ENCODE results near the gene NCK2.

The NCK2 gene

GRCh38 chr2:105877945-105878344 lies 133.2 kb downstream of the NCK2 start:
- no peak for DNase-seq

- DNase-seq, result no peak
These were observed 134.5 kb downstream of the NCK2 start for GRCh38 chr2:105879106-105879802.

- no peak for DNase-seq
These were observed 135.1 kb downstream of the NCK2 start for GRCh38 chr2:105879803-105880300.

GRCh38 chr2:105880637-105881036 lies 135.9 kb downstream of the NCK2 start:
- DNase-seq, result no peak

GRCh38 chr2:105881286-105882136 lies 136.8 kb downstream of the NCK2 start:
- no peak for DNase-seq

GRCh38 chr2:105882341-105882740 lies 137.6 kb downstream of the NCK2 start:
- peak; percentile 44 for DNase-seq

- no peak for DNase-seq
These were observed 138.3 kb downstream of the NCK2 start for GRCh38 chr2:105882920-105883435.

- DNase-seq, result no peak
These were observed 139.4 kb downstream of the NCK2 start for GRCh38 chr2:105883911-105884694.

GRCh38 chr2:105885456-105885855 lies 140.7 kb downstream of the NCK2 start:
- DNase-seq, result no peak

GRCh38 chr2:105886029-105886454 lies 141.3 kb downstream of the NCK2 start:
- no peak for DNase-seq

- DNase-seq, result no peak
These were observed 142.0 kb downstream of the NCK2 start for GRCh38 chr2:105886687-105887086.

- no peak for DNase-seq
These were observed 142.5 kb downstream of the NCK2 start for GRCh38 chr2:105887256-105887655.

- DNase-seq, result no peak
These were observed 143.9 kb downstream of the NCK2 start for GRCh38 chr2:105888625-105889024.

- DNase-seq, result no peak
These were observed 144.3 kb downstream of the NCK2 start for GRCh38 chr2:105889046-105889445.

GRCh38 chr2:105890111-105890510 lies 145.4 kb downstream of the NCK2 start:
- DNase-seq, result no peak

GRCh38 chr2:105890856-105891255 lies 146.1 kb downstream of the NCK2 start:
- DNase-seq, result no peak

- DNase-seq, result no peak
These were observed 148.6 kb downstream of the NCK2 start for GRCh38 chr2:105893011-105893995.

- no peak for DNase-seq
These were observed 149.7 kb downstream of the NCK2 start for GRCh38 chr2:105894327-105894944.

- DNase-seq, result no peak
These were observed 151.5 kb downstream of the NCK2 start for GRCh38 chr2:105895990-105896764.

- DNase-seq, result no peak
These were observed 152.1 kb downstream of the NCK2 start for GRCh38 chr2:105896765-105897163.

Measured in NCI-H187 treated with DMSO at 0.1 percent for 48 hours (cell line).